ENCODE measurements around the gene PAPPA.

GRCh38 chr9:116377179-116377798, 223.7 kb downstream of the PAPPA start:
- TF ChIP-seq POLR2AphosphoS5 (IDR thresholded peaks at IDR 0.05; ENCODE audit: low read depth, low read length) (no peak), TAF1 (IDR thresholded peaks at IDR 0.05; ENCODE audit: low read depth, low read length) (no peak), POLR2A (IDR thresholded peaks at IDR 0.05; ENCODE audit: low read depth, low read length) (no peak), PAX5 (IDR thresholded peaks at IDR 0.05; ENCODE audit: insufficient read depth, low read length, severe bottlenecking) (no peak), SPI1 (IDR thresholded peaks at IDR 0.05; ENCODE audit: low read depth, low read length) (no peak)
